HG03045 (cell line): Measurements from ENCODE around the gene GOLGA8Q.
"Not testable (repeated sequence)": the region's sequence is repeated elsewhere in the genome, so short reads cannot be mapped to it uniquely, and the experiment has no call there.

ENCODE experiments used
- ATAC-seq: cut with Tn5 transposase; IDR thresholded peaks from one replicate; pipeline ENCODE4 v1.9.1; 2021; ENCODE audit warnings: mild to moderate bottlenecking, moderate library complexity; ENCODE audit not compliant: unreplicated experiment

Gene GOLGA8Q, protein sequence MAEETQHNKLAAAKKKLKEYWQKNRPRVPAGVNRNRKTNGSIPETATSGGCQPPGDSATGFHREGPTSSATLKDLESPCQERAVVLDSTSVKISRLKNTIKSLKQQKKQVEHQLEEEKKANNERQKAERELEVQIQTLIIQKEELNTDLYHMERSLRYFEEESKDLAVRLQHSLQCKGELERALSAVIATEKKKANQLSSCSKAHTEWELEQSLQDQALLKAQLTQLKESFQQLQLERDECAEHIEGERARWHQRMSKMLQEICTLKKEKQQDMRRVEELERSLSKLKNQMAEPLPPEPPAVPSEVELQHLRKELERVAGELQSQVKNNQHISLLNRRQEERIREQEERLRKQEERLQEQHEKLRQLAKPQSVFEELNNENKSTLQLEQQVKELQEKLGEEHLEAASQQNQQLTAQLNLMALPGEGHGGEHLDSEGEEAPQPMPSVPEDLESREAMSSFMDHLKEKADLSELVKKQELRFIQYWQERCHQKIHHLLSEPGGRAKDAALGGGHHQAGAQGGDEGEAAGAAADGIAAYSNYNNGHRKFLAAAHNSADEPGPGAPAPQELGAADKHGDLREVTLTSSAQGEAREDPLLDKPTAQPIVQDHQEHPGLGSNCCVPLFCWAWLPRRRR

DNA sequence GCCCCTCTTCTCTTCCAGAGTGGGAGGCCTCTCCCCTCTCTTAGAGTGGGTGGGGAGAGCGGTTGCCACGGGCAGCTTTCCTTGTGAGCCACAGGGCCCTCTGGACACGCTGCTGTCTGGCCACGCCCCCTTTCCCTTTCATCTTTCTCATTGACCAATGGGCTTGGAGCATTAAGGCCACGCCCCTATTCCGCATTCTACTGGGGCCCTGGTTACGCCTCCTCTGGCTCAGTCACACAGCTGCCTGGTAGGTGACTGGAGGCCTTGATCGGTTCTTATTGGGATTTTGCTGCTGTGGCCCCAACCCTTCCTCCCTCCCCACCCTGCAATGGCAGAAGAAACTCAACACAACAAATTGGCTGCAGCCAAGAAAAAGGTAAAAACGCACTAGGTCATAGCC lies at the start of gene GOLGA8Q:
GOLGA8Q (plus strand) TSS at position 301 of the 400 bp plus-strand sequence; CDS start at position 329, 28 bp downstream.
- not testable (repeated sequence) for ATAC-seq

DNA sequence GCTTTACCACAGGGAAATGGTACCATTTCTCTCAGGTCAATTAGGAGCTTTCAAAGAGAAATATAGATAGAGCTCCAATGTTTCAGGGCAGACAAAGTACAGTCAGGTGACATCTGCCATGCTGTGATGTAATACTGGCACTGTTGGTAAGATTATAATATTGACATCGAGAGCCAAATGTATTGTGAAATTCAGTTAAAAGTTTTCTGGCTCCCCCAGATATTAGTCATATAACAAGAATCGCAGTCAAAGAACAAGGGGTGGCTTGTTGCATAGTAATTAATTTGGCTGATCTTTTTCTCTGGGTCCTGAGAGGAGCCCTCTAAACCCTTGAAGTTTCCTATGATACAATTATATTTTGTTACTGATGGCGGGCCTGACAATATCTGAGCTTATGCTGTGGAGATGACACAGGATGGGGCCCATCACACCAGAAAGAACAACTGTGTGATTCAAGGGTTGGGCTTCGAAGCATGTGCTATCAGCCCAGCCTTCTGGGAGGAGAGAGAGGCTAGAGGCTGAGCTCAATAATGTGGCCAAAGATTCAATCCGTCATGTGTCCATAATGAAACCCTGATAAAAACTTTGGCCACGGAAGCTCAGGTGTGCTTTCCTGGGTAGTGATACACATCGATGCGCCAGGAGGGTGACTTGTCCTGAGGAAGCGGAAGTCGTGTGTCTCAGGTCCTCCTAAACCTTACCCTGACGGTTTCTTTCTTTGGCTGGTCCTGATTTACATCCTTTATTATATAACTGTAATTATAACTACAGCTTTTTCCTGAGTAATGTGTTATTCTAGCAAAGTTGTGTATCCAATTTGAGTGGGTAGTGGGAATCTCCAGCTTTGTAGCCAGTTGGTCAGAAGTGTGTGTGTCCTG lies 48.7 kb upstream of the GOLGA8Q start:
- not testable (repeated sequence) for ATAC-seq

DNA sequence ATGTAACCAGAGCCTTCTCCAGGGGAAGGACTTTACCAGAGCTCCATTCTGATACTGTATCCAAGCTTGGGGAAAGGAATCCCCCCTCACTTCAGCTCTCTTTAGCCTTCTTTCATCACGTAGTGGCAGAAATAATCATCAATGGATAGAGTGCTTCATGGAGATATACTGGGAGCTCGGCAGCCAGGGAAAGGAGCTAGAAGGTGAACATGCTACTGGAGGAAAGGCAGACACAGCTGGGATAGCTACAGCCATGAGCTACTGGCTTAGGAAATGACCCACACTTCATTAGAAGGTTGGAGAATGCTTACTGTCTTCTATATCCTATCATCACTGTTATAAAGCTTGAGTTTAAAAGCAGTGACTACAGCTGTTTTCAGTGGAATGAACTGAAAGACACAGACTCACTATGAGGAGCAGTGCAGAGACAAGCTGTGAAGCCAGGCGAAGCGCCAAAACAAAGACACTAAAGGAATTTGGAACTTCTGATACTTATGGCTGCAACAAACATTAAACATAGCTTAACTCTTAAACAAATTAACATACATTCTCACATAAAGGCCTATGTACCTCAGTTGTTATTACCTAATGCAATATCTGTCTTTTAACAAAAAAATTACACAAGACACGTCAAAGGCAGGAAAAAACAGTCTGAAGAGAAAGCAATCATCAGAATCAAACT lies 47.5 kb upstream of the GOLGA8Q start:
- ATAC-seq, result not testable (repeated sequence)

DNA sequence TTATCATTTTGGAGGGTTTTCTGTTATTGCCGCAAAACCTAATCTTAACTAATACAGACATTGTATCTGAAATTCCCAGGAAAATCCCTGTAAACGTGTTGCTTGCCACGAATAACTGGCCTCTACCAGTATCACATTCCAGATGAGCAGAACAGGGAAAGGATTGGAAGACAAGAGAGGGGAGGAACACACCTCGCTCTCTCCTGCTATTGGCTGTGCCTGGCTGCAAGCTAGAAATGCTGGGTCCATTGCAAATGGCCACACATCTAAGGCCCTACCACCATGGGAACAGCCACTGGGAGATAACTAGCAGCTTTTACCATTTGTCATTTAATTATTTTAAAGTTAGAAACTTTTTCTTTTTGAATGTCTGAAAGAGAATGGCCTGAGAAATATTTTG lies 37.3 kb upstream of the GOLGA8Q start:
- not testable (repeated sequence) for ATAC-seq

DNA sequence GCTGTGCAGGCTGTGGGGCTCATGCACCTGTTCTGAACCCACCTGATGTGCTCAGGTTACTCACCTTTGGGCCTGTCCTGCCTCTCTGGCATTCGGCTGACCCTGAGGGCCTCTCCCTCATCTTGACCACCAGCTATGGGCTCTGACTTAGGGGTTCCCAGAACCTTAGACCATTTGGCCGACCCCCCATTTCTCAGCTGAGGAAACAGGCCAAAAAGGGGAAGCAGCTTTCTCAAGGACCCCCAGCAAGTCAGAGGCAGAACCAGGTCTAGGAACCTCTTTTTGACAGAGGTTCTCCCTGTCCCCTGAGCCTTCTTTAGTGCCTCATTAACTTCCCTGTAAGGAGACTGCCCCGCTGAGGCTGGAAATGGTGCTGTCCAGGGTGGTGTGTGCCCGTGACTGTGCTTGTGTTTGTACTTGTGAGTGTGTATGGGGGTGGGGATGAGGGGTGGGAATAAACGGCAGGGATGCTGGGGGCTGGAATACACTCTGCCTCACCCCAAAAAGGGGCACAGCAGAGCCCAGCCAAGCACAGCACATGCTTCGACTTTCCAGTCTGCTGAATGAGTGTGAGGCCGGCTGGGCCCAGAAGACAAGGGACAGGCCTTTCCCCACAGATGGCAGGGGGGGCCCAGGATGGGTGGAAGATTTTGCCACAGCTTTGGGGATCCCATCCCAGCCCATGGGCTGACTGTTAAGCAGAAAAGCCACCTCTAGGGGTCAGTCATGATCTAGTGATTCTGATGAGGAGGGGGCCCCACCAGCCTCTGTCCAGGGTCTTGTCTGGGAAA lies 28.2 kb upstream of the GOLGA8Q start:
- ATAC-seq, result not testable (repeated sequence)

DNA sequence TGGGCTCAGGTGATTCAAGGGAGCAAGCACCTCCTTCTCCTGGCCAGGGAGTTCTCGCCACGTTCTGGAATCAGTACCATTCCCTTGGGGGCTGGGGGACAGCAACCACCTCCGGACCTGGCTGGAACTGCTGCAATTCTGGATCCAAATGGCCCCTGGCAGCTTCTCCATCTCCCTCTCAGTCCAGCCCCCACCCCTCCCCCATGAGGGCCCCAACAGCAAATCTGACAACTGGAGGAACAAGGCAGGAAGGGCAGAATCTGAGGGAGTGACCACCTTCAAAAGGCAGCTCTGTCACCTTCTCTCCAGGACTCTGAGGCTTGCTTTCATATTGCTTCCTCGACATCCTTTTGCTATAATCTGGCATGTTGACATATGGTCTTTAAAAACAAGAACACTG lies 25.9 kb upstream of the GOLGA8Q start:
- ATAC-seq, result not testable (repeated sequence)

DNA sequence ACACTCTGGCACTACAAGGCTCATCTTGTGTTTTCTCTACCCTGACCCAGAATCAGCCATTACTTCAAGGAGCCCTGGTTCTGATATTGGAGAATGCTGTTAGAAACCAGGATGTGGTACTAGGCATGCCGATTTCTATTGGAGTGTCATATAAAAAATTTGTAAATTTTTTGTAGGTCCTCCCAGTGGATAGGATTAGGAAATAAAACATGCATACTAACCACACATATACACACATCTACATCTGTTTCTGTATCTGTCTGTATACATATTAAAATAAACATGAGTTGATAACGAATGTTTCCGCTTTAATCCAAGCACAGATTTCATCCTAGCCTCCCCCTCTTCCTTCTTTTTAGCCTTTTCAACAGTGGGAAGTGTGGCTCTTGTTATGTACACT lies 22.8 kb upstream of the GOLGA8Q start:
- ATAC-seq, result not testable (repeated sequence)

DNA sequence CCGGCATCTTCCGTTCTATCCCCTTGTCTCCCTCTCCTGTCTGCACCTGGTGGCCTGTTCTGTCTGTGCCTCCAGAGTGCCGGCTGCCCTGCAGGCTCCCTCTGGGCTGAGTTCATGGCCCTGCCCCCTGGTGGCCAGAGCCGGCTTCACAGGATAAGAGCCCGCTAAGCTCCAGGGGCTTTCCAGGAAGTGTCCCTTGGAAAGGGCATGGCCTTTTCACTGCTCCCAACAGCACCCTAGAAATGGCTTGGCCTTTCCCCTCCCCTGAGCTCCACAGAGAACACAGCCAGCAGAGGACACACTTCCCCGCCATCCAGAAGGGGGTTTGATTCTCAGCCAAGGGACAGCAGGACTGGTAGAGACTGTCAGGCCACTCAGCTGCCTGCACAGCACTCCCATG lies 15.1 kb downstream of the GOLGA8Q start:
- ATAC-seq, result not testable (repeated sequence)

DNA sequence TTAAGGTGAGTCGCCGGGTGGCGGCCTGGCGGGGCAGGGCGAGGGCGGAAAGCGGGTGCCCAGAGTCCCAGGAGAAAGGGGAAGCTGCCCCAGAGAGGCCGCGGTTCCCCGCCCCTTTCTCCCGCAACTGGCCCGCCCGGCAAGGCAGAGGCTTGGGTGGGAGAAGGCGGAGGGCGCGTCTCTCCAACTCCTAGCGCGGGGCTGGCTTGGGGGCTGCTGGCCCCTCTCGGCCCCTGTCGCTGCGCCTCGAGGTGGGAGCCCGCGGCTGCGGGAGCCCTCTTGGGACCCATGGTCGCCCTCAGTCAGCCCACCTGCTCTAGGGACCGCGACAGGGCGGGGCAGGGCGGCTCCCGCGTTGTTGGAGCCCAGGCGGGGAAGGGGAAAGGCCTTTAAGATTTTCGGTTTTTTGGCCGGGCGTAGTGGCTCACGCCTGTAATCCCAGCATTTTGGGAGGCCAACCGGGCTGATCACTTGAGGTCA lies 21.2 kb downstream of the GOLGA8Q start:
- ATAC-seq, result not testable (repeated sequence)

DNA sequence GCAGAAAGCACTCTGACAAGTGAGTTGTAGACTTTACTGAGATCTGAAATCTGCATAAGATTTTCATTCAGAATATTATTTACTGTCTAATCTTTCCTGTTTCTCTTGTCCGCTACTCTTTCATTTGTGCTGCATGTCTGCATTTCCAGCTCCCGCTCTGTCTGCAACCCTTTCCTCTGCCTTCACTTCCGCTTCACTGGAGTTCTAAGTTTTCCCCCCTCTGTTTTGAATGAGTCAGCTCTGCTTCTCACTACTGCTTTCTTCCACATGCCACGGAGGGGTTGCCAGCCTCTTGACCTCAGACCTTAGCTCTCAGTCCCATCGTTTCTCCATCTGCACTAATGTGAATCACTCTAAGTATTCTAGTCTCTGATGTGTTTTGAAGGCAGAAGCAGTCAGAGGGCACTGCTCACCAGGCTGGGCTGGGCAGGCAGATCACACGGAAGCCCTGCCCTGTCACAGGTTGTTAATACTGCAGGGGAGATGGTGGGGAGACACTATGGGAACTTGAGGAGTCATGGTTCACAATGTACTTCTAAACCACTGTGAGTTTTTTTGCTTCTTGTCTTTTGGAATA lies 27.6 kb downstream of the GOLGA8Q start:
- ATAC-seq, result not testable (repeated sequence)

DNA sequence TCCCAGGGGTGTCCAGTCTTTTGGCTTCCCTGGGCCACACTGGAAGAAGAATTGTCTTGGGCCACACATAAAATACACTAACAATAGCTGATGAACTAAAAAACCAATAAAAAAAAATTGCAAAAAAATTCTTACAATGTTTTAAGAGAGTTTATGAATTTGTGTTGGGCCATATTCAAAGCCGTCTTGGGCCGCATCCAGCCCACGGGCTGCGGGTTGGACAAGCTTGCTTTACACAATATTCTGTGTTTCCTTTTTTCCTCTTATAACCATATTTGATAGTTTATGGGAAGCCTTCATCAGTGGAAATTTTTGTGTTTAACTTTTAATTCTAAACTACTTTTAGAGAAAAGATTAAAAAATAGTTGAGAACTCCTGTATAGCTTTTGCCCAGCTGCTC lies 28.9 kb downstream of the GOLGA8Q start:
- ATAC-seq, result not testable (repeated sequence)

DNA sequence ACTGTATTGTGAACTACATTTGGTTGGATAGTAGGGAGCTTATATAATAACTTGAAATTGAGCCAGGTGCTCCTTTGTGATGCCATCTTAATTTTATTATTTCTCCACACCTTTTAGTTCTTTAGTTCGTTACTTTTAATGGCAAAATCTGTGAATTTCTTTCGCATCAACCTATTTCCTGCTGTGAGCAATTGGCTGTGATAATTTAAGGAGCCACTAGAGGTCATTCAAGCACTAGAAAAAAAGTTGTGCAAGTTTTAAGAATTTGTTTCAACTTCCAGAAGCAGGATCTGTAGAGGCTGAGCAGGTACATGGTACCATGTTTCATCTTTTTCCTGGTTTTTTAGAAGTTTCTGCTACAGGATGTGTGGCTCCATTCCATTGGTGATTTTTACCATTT lies 47.1 kb downstream of the GOLGA8Q start:
- ATAC-seq, result not testable (repeated sequence)

DNA sequence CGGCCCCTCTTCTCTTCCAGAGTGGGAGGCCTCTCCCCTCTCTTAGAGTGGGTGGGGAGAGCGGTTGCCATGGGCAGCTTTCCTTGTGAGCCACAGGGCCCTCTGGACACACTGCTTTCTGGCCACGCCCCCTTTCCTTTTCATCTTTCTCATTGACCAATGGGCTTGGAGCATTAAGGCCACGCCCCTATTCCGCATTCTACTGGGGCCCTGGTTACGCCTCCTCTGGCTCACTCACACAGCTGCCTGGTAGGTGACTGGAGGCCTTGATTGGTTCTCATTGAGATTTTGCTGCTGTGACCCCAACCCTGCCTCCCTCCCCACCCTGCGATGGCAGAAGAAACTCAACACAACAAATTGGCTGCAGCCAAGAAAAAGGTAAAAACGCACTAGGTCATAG lies 51.9 kb downstream of the GOLGA8Q start, which contains the start of gene GOLGA8H:
GOLGA8H (plus strand) TSS at position 233 of the 400 bp plus-strand sequence; CDS start at position 331, 98 bp downstream.
- ATAC-seq, result not testable (repeated sequence)
